OCI-LY3 (cell line): ENCODE results near the gene TCF3.

ENCODE experiments used
- CTCF ChIP-seq: fragments of 200-600, 300-600 bp; sonication (generic); IDR thresholded peaks from 2 replicates; pipeline ENCODE4 v1.5.1; 2014; ENCODE audit warnings: antibody characterized with exemption, low read length, low read depth
- EZH2phosphoT487 ChIP-seq: fragments of 200-600 bp; shearing (Covaris generic); IDR thresholded peaks from 2 replicates; pipeline ENCODE4 v1.6.1; 2018; ENCODE audit warnings: antibody characterized with exemption, mixed run types, low read depth

GRCh38 chr19:1653300-1653628, 849 bp upstream of the TCF3 start:
- TF ChIP-seq CTCF (no peak), EZH2phosphoT487 (no peak)
